Fibroblast of peridontal ligament (primary cell): ENCODE data around the gene NLRP7.

ENCODE experiments used
- DNase-seq: peaks from one replicate; pipeline ENCODE4 v3.0.0-alpha.2; 2010; ENCODE audit errors: extremely low read depth

NLRP7 gene

DNA sequence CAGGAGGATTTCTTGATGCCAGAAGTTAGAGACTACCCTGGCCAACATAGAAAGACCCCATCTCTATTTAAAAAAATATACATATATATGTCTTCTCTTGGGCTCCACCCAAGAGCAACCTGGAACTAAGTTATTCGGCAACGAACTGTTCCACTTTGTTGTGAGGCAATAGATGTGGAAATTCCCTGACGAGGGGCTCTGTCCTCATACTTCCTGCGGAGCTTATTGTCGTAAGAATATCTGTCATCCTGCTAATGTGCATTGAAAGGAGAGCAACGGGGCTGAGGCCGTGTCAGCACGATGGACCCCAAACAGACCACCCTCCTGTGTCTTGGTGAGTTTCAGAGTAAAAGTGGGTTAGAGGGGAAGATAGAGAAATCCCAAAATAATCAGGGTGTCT is 73.3 kb downstream of the NLRP7 start, which contains the start of gene FCAR:
FCAR (plus strand) TSS at position 246 of the 400 bp plus-strand sequence; CDS start at position 301, 55 bp downstream.
- no peak for DNase-seq
